IPS-15b (cell line): ENCODE results near the gene SMCHD1.

Source experiments
- H3K27me3 ChIP-seq: one replicate; pipeline ENCODE4 v1.6.1; 2013; ENCODE audit warnings: low read length; ENCODE audit not compliant: control insufficient read depth, insufficient read depth
- H3K36me3 ChIP-seq: one replicate; pipeline ENCODE4 v1.6.1; 2013; ENCODE audit warnings: low read length; ENCODE audit not compliant: control insufficient read depth, insufficient read depth
- H3K4me1 ChIP-seq: one replicate; pipeline ENCODE4 v1.6.1; 2013; ENCODE audit warnings: mild to moderate bottlenecking, low read length; ENCODE audit not compliant: control insufficient read depth, insufficient read depth
- H3K4me3 ChIP-seq: one replicate; pipeline ENCODE4 v1.5.1; 2013; ENCODE audit warnings: low read depth, low read length
- H3K9ac ChIP-seq: one replicate; pipeline ENCODE4 v1.6.1; 2013; ENCODE audit warnings: low read depth, mild to moderate bottlenecking, low read length
- H3K9me3 ChIP-seq: one replicate; pipeline ENCODE4 v1.6.1; 2013; ENCODE audit warnings: mild to moderate bottlenecking, low read length; ENCODE audit not compliant: control insufficient read depth, insufficient read depth

SMCHD1 gene

DNA sequence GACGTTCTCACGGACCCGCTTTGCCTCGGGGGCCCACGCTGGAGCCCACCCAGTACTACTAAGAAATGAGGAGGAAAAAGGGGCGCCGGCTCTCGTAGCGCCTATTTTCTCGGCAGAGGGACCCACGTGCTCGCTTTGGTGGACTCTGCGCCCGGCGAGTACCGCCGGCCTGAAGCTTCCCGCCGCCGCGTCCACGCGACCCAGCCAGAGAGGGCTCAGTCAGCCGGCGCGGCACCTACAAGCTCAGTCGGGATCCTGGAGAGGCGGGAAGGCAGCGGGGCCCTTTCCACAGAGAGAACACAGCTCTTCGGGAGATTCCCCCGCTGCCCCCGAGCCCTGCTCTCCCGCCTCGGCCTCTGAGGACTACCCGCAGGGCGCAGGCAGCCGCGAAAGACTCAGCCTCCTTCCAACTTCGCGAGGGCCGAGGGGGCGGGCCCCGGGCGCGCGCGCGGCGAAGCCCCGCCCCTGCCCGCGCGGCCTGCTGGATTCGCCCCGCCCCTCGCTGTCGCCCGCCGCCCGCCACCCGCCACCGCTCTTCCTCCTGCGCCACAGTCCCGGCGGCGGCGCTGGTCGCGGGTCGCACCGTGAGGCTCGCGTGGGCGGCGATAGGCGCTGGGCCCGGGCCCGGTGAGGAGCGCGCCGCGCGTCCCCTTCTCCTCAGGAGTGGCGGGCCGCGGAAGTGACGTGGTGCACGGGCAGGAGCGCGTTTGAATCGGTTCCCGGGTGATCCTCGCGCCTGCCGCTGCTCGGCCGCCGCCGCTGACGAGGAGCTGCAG is at the start of gene SMCHD1:
TSS of gene SMCHD1 (plus strand) at position 549 of the 776 bp plus-strand sequence. CDS start 350 bp downstream, outside the sequence.
- Histone ChIP-seq H3K36me3 (no peaks in the 10 kb centered on the region), H3K4me3 (peak within 1 kb of the TSS; percentile 92), H3K4me1 (peaks cover 15% of the 10 kb centered on the region), H3K9me3 (no peaks in the 10 kb centered on the region), H3K9ac (peak within 1 kb of the TSS; percentile 82), H3K27me3 (peaks cover 47% of the 10 kb centered on the region)

GRCh38 chr18:2606335-2606734 is 49.2 kb upstream of the SMCHD1 start:
- H3K9me3 ChIP-seq = no peaks in the 10 kb centered on the region
- no peak overlapping the region for H3K9ac ChIP-seq
- no peaks in the 10 kb centered on the region for H3K36me3 ChIP-seq
- no peaks in the 10 kb centered on the region for H3K4me1 ChIP-seq
- no peaks in the 10 kb centered on the region for H3K27me3 ChIP-seq
- H3K4me3 ChIP-seq = no peak overlapping the region

- no peak overlapping the region for H3K4me3 ChIP-seq
- H3K9me3 ChIP-seq = no peaks in the 10 kb centered on the region
- H3K9ac ChIP-seq = no peak overlapping the region
- H3K27me3 ChIP-seq = no peaks in the 10 kb centered on the region
- H3K36me3 ChIP-seq = no peaks in the 10 kb centered on the region
- no peaks in the 10 kb centered on the region for H3K4me1 ChIP-seq
Observed at GRCh38 chr18:2609604-2610003, 45.9 kb upstream of the SMCHD1 start.

- no peaks in the 10 kb centered on the region for H3K4me1 ChIP-seq
- no peaks in the 10 kb centered on the region for H3K36me3 ChIP-seq
- H3K4me3 ChIP-seq = no peak overlapping the region
- no peak overlapping the region for H3K9ac ChIP-seq
- H3K9me3 ChIP-seq = no peaks in the 10 kb centered on the region
- H3K27me3 ChIP-seq = no peaks in the 10 kb centered on the region
Observed at GRCh38 chr18:2610549-2610948, 45.0 kb upstream of the SMCHD1 start.

- Histone ChIP-seq H3K27me3 (no peaks in the 10 kb centered on the region), H3K4me1 (no peaks in the 10 kb centered on the region), H3K9me3 (no peaks in the 10 kb centered on the region), H3K9ac (no peak overlapping the region), H3K36me3 (no peaks in the 10 kb centered on the region), H3K4me3 (no peak overlapping the region)
Observed at GRCh38 chr18:2612996-2613395, 42.5 kb upstream of the SMCHD1 start.

- H3K27me3 ChIP-seq = no peaks in the 10 kb centered on the region
- no peaks in the 10 kb centered on the region for H3K9me3 ChIP-seq
- no peaks in the 10 kb centered on the region for H3K4me1 ChIP-seq
- H3K4me3 ChIP-seq = no peak overlapping the region
- H3K9ac ChIP-seq = no peak overlapping the region
- H3K36me3 ChIP-seq = no peaks in the 10 kb centered on the region
Observed at GRCh38 chr18:2617401-2617998, 38.0 kb upstream of the SMCHD1 start.

DNA sequence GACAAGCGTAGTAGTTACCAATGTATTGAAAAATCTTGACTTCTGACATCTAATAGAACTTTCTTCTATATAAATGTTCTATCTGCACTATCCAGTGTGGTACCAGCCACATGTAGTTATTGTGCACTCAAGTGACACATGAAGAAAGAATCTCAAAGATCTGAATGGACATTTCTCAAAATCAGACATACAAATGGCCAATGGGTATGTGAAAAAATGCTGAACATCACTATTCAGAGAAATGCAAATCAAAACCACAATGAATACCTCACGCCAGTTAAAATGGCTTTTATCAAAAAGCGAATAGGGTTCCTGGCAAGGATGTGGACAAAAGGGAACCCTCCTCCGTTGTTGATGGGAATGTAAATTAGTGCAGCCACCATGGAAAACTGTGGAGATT is 37.5 kb upstream of the SMCHD1 start:
- Histone ChIP-seq H3K27me3 (no peaks in the 10 kb centered on the region), H3K4me3 (no peak overlapping the region), H3K4me1 (no peaks in the 10 kb centered on the region), H3K9ac (no peak overlapping the region), H3K9me3 (no peaks in the 10 kb centered on the region), H3K36me3 (no peaks in the 10 kb centered on the region)

DNA sequence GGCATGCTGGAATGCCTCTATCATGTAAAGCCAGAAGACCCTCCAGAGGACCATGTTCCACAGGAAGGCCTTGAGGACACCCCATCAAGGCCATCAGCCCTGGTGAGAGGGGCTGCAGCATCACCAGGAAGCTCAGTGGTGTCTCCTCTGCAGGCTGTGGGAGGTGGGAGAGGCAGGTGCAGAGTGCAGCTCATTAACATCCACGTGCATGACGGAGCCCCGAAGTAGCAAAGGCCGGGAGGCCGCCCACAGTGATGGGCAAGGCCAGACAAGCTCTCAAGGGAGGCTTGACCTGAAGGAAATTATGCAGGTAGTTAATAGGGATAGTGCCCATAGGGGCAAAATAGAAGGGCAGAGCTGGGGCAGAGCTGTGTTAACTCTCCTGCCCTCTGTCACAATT is 30.3 kb upstream of the SMCHD1 start:
- Histone ChIP-seq H3K4me1 (no peaks in the 10 kb centered on the region), H3K36me3 (no peaks in the 10 kb centered on the region), H3K9ac (no peak overlapping the region), H3K9me3 (no peaks in the 10 kb centered on the region), H3K4me3 (no peak overlapping the region), H3K27me3 (no peaks in the 10 kb centered on the region)

- H3K4me3 ChIP-seq = no peak overlapping the region
- H3K36me3 ChIP-seq = no peaks in the 10 kb centered on the region
- no peaks in the 10 kb centered on the region for H3K9me3 ChIP-seq
- no peaks in the 10 kb centered on the region for H3K4me1 ChIP-seq
- no peak overlapping the region for H3K9ac ChIP-seq
- H3K27me3 ChIP-seq = no peaks in the 10 kb centered on the region
Observed at GRCh38 chr18:2627821-2628276, 27.7 kb upstream of the SMCHD1 start.

DNA sequence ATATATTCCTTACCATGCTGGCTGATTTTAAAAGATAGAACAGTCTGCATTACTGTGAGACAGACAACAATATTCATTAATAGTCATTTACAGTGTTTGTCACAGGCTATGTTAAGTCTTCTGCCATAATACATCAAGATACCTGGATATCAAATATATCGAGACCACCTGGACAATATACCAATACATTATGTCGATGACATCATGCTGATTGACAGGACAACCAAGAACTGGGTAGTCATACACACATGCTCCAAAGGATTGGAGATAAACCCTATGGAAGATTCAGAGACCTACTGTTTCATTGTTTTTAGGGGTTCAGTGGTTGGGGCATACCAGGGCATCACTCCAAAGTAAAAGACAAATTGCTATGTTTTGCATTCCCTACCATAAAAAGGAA is 26.5 kb upstream of the SMCHD1 start:
- Histone ChIP-seq H3K9ac (no peak overlapping the region), H3K4me3 (no peak overlapping the region), H3K36me3 (no peaks in the 10 kb centered on the region), H3K9me3 (no peaks in the 10 kb centered on the region), H3K27me3 (no peaks in the 10 kb centered on the region), H3K4me1 (no peaks in the 10 kb centered on the region)

DNA sequence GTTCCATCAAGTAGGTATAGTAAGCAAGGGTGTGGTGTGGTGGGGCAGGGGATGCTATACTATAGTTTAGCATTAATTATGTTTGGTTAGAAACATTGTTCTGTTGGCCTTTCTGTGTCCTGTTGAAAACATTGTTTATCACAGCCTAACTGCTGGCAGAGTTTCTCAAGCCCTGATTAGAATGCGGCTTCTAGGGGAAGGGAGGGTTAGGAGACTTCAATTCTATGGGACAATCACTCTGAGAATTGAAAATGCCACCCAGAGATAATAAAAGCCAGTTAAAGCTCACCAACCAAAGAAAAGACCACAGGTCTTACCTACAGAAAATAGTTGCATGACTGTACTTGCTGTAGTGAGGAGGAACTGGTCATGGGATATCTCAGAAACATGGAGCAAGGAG is 19.9 kb upstream of the SMCHD1 start:
- H3K9ac ChIP-seq = no peak overlapping the region

GRCh38 chr18:2636126-2636631 is 19.3 kb upstream of the SMCHD1 start:
- no peaks in the 10 kb centered on the region for H3K9me3 ChIP-seq
- H3K4me1 ChIP-seq = no peaks in the 10 kb centered on the region
- H3K4me3 ChIP-seq = no peak overlapping the region
- H3K27me3 ChIP-seq = no peaks in the 10 kb centered on the region
- no peak overlapping the region for H3K9ac ChIP-seq
- no peaks in the 10 kb centered on the region for H3K36me3 ChIP-seq

More for the DNA sequence above, 19.9 kb upstream of the SMCHD1 start:
- Histone ChIP-seq H3K9me3 (no peaks in the 10 kb centered on the region), H3K36me3 (no peaks in the 10 kb centered on the region), H3K4me3 (no peak overlapping the region), H3K4me1 (no peaks in the 10 kb centered on the region), H3K27me3 (no peaks in the 10 kb centered on the region)
